Left hindlimb (tissue), 1 donor: ENCODE results near the gene TMEM9B.
"Not testable (repeated sequence)": the region's sequence is repeated elsewhere in the genome, so short reads cannot be mapped to it uniquely, and the experiment has no call there.

Experiments
- DNase-seq: peaks from one replicate; pipeline ENCODE4 v3.0.0-alpha.2; 2018

The TMEM9B gene

GRCh38 chr11:8971924-8972316 is 7.7 kb upstream of the TMEM9B start:
- DNase-seq, result no peak

- DNase-seq, result no peak
Measured at GRCh38 chr11:8971196-8971923, 7.1 kb upstream of the TMEM9B start.

GRCh38 chr11:8967184-8967583 is 2.9 kb upstream of the TMEM9B start:
- DNase-seq, result no peak

- peak; percentile 83 for DNase-seq
Measured at GRCh38 chr11:8963569-8964323, 496 bp downstream of the TMEM9B start.

- DNase-seq, result no peak
Measured at GRCh38 chr11:8962841-8963240, 1.4 kb downstream of the TMEM9B start.

GRCh38 chr11:8961401-8961800 is 2.8 kb downstream of the TMEM9B start:
- no peak for DNase-seq

GRCh38 chr11:8959546-8960166 is 4.6 kb downstream of the TMEM9B start:
- DNase-seq, result no peak

GRCh38 chr11:8956860-8957259 is 7.4 kb downstream of the TMEM9B start:
- DNase-seq, result no peak

GRCh38 chr11:8948886-8949285 is 15.4 kb downstream of the TMEM9B start:
- DNase-seq, result no peak

- DNase-seq, result no peak
Measured at GRCh38 chr11:8947230-8947943, 16.9 kb downstream of the TMEM9B start.

GRCh38 chr11:8942518-8943066 is 21.6 kb downstream of the TMEM9B start, which contains the start of gene ASCL3:
Gene ASCL3, minus strand, starts transcription at chr11:8943016. Its CDS starts 4,855 bp downstream, at chr11:8938161.
- DNase-seq, result no peak

- DNase-seq, result no peak
Measured at GRCh38 chr11:8941341-8942103, 22.7 kb downstream of the TMEM9B start.

- no peak for DNase-seq
Measured at GRCh38 chr11:8937659-8938058, 26.6 kb downstream of the TMEM9B start.

- DNase-seq, result no peak
Measured at GRCh38 chr11:8937159-8937558, 27.1 kb downstream of the TMEM9B start.

GRCh38 chr11:8935789-8936188 is 28.5 kb downstream of the TMEM9B start:
- not testable (repeated sequence) for DNase-seq

- no peak for DNase-seq
Measured at GRCh38 chr11:8934742-8935488, 29.3 kb downstream of the TMEM9B start.

- DNase-seq, result no peak
Measured at GRCh38 chr11:8933931-8934330, 30.3 kb downstream of the TMEM9B start.

- DNase-seq, result no peak
Measured at GRCh38 chr11:8932564-8933180, 31.6 kb downstream of the TMEM9B start, which contains the start of gene C11orf16. Gene C11orf16, minus strand, starts transcription at chr11:8932947. Its CDS starts 639 bp downstream, at chr11:8932308.

- DNase-seq, result no peak
Measured at GRCh38 chr11:8930456-8931175, 33.6 kb downstream of the TMEM9B start.
